ENCODE measurements around the gene NPB. TPM values are rescaled to one million over a fixed set of nuclear protein-coding genes. Genes with fewer than 3 reads are reported as not detected.

NPB gene
- total RNA-seq, 1 donor from 2014 or later = 0.26 TPM

DNA sequence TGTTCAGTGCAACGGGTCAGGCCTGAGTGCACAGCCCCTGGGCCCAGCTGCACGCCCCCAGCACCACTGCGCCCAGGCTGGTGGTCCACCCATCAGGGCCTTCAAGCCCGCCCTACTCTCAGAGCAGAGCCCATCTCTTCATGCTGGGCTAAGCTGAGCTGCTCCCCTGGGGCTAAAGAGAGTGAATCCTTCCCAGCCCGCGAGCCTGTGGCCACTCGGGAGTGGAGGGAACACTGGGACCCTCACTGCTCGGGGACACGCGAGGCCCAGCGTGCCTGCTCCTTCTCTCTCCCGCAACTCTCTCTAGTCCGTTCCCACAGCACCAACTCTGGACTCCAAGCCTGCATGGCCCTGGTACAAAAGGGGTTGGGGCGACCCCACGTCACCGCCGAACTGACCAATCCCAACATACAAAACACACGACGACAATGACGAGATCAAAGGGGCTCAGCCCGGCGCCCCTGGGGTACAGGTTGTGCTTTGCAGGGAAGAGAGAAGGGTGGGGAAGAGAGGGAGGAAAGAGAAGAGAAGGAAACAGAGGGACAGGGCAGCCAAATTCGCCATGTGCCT is 20.0 kb downstream of the NPB start:
- peaks cover 13% of the 10 kb centered on the region for H3K36me3 ChIP-seq (ENCODE audit: control insufficient read depth, insufficient read depth, low read length)
- TF ChIP-seq CTCF (IDR thresholded peaks at IDR 0.05; ENCODE audit: insufficient read depth, low read length, severe bottlenecking) = no peak
- no peaks in the 10 kb centered on the region for H3K27me3 ChIP-seq (ENCODE audit: control insufficient read depth, insufficient read depth, low read length)
- DNase-seq (ENCODE audit: low read depth) (no peak), FAIRE-seq (no peak)
- H3K4me3 ChIP-seq (ENCODE audit: low read depth, low read length) = no peak overlapping the region

DNA sequence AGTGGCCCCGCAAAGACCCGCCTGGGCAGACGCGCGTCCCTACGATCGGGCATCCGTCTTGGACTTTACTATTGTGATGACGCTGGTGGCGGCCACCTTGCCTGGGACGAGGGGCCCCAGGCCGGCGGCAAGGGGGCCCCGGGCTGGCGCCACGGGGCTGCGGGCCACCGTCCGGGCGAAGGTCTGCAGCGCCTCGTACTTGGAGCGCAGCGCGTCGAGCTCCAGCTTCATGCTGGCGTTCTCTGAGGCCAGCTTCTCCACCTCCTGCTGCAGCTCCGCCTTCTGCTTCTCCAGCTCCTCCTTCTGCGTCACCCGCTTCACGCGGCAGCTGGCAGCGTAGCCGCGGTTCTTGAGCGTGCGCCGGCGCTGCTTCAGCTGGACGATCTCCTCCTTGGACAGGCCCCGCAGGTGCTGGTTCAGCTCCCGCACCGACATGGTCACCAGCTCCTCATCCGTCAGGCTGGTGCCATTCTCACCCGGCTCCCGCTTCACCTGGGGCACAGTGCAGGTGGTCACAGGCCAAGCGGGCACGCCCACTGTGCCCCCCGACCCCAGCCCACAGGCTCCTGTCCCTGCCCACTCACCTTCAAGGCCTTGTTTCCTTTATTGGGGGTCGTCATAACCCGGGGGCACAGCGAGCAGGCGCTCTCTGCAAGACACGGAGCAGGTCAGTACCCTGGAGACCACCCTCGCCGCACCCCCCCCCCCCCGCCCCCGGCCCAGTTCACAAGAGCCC is 20.7 kb downstream of the NPB start:
- peak overlapping the region; percentile 31 for H3K4me3 ChIP-seq (ENCODE audit: low read depth, low read length)
- TF ChIP-seq CTCF (IDR thresholded peaks at IDR 0.05; ENCODE audit: insufficient read depth, low read length, severe bottlenecking) = no peak
- no peak for DNase-seq (ENCODE audit: low read depth)
- no peak for FAIRE-seq
- H3K27me3 ChIP-seq (ENCODE audit: control insufficient read depth, insufficient read depth, low read length) = no peaks in the 10 kb centered on the region
- peaks cover 13% of the 10 kb centered on the region for H3K36me3 ChIP-seq (ENCODE audit: control insufficient read depth, insufficient read depth, low read length)

DNA sequence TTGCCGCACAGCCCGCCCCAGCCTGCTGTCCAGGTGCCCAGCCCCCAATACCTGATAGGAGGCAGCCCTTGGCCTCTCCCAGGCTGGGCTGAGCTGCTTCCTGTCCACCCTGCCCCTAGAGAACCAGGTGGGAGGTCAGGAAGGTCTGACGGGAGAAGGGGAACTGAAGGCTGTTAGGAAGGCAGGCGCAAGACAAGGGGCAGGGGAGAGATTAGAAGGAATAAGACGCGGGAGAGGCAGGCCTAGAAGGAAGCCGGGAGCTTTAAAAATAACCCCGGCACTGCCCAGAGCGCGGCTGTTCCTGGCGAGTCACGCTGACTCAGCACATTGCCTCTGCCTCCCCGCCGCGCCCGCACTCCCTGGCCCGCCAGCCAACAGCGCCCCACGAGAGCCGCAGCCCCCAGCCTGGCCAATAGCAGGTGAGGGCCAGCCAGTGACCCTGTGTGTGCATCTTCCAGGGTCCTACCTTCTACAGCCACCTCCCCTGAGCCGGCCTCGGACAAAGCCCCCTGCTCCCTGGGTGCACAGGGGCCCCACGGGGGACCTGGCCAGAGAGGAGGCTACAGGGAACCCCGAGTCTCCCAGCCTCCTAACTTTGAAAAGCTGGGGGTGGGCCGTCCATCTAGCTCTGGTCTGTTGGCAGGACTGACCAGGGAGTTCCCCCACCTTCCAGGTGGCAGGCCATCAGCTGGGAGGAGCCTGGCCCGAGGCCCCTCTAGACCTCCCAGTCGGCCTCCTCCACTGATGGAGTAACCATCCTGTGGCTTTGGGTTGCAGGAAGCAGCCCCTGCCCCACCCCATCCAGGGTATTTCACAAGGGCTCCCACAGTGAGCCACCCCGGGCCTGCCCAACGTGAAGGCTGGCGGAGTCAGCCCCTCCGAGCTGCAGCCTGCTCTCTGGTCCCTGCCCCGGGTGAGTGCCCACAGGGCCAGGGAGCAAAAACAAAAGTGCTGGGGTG is 21.5 kb downstream of the NPB start:
- peak; percentile 2 for TF ChIP-seq CTCF (IDR thresholded peaks at IDR 0.05; ENCODE audit: insufficient read depth, low read length, severe bottlenecking)
- DNase-seq (ENCODE audit: low read depth) = peak; percentile 38
- FAIRE-seq = no peak
- Histone ChIP-seq H3K36me3 (ENCODE audit: control insufficient read depth, insufficient read depth, low read length) (peaks cover 13% of the 10 kb centered on the region), H3K4me3 (ENCODE audit: low read depth, low read length) (peak overlapping the region; percentile 31), H3K27me3 (ENCODE audit: control insufficient read depth, insufficient read depth, low read length) (no peaks in the 10 kb centered on the region)

- DNase-seq (ENCODE audit: low read depth) = no peak
- no peak overlapping the region for H3K4me3 ChIP-seq (ENCODE audit: low read depth, low read length)
- FAIRE-seq = no peak
- H3K36me3 ChIP-seq (ENCODE audit: control insufficient read depth, insufficient read depth, low read length) = peaks cover 11% of the 10 kb centered on the region
- H3K27me3 ChIP-seq (ENCODE audit: control insufficient read depth, insufficient read depth, low read length) = no peaks in the 10 kb centered on the region
- no peak for TF ChIP-seq CTCF (IDR thresholded peaks at IDR 0.05; ENCODE audit: insufficient read depth, low read length, severe bottlenecking)
Observed at GRCh38 chr17:81924557-81925532, 22.8 kb downstream of the NPB start.

DNA sequence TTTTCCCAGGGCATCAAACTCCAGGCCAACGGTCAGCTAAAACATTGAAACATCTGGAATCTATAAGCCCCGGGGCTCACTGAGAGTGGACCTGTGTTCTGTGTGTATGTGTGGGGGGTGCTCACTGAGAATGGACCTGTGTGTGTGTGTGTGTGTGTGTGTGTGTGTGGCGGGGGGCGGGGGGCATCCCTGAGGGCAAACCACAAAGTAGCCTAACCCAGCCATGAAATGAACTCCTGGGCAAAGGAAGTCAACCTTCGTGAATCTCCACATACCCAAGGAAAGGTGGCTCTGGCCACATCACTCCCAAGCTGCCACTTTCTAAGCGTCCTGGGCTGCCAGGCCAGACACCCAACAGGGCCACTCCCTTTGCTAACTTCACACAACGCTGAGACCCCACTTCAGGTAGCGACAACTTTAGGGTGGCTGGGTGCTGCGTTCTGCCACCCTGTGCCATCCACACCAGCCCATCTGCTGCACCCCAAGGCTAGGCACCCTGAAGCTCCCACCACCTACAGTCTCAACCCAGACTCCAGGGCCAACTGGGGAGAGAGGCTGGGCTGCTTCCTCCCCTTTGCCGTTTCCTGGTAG is 23.9 kb downstream of the NPB start:
- FAIRE-seq (no peak), DNase-seq (ENCODE audit: low read depth) (no peak)
- H3K4me3 ChIP-seq (ENCODE audit: low read depth, low read length) = peak overlapping the region; percentile 72
- no peak for TF ChIP-seq CTCF (IDR thresholded peaks at IDR 0.05; ENCODE audit: insufficient read depth, low read length, severe bottlenecking)
- H3K27me3 ChIP-seq (ENCODE audit: control insufficient read depth, insufficient read depth, low read length) = no peaks in the 10 kb centered on the region
- H3K36me3 ChIP-seq (ENCODE audit: control insufficient read depth, insufficient read depth, low read length) = peaks cover 8% of the 10 kb centered on the region
